Bronchial epithelial cell (primary cell): ENCODE results near the gene B4GAT1. TPM values are rescaled to one million over a fixed set of nuclear protein-coding genes. Genes with fewer than 3 reads are reported as not detected.

Experiments
- DNase-seq: peaks from one replicate; pipeline ENCODE4 v3.0.0-alpha.2; 2010; ENCODE audit warnings: low read depth
- FAIRE-seq: peaks from 2 replicates; lab custom pipeline; 2011; peaks lifted over from hg19 to GRCh38; lab: Jason Lieb, UNC
- H3K27me3 ChIP-seq: 2 replicates; pipeline ENCODE4 v1.5.1; 2011; ENCODE audit warnings: low read length; ENCODE audit not compliant: control insufficient read depth, insufficient read depth
- H3K36me3 ChIP-seq: 2 replicates; pipeline ENCODE4 v1.5.1; 2011; ENCODE audit warnings: low read length; ENCODE audit not compliant: control insufficient read depth, insufficient read depth
- H3K4me3 ChIP-seq: 2 replicates; pipeline ENCODE4 v1.5.1; 2011; ENCODE audit warnings: mild to moderate bottlenecking, low read depth, low read length, control low read depth
- CTCF ChIP-seq: IDR thresholded peaks from 2 replicates; pipeline ENCODE4 v1.5.1; 2011; ENCODE audit warnings: mild to moderate bottlenecking, moderate library complexity, low read length, control low read depth, inconsistent platforms; ENCODE audit not compliant: insufficient read depth, severe bottlenecking
- total RNA-seq: library from RNA; depleted of rRNA; stranded (reverse); fragments of >200 nt; gene quantifications from 2 replicates; pipeline ENCODE4 v1.2.1, GENCODE V29; 2014

The B4GAT1 gene
- total RNA-seq, 1 donor from 2014 or later, result 10.8 TPM

GRCh38 chr11:66326261-66327111, 20.9 kb downstream of the B4GAT1 start:
- no peak for TF ChIP-seq CTCF
- Histone ChIP-seq H3K27me3 (no peaks in the 10 kb centered on the region), H3K36me3 (peaks cover under 1% of the 10 kb centered on the region), H3K4me3 (no peak overlapping the region)
- DNase-seq, result no peak
- no peak for FAIRE-seq

GRCh38 chr11:66325263-66325671, 22.2 kb downstream of the B4GAT1 start:
- FAIRE-seq, result peak; percentile 91
- no peaks in the 10 kb centered on the region for H3K27me3 ChIP-seq
- DNase-seq, result no peak
- H3K4me3 ChIP-seq, result no peak overlapping the region
- TF ChIP-seq CTCF, result no peak
- H3K36me3 ChIP-seq, result no peaks in the 10 kb centered on the region

- Histone ChIP-seq H3K4me3 (no peak overlapping the region), H3K27me3 (no peaks in the 10 kb centered on the region), H3K36me3 (no peaks in the 10 kb centered on the region)
- DNase-seq (no peak), FAIRE-seq (no peak)
- TF ChIP-seq CTCF, result no peak
Measured at GRCh38 chr11:66324664-66325063, 22.8 kb downstream of the B4GAT1 start.

GRCh38 chr11:66323684-66324083, 23.7 kb downstream of the B4GAT1 start:
- DNase-seq, result no peak
- no peak for FAIRE-seq
- no peak for TF ChIP-seq CTCF
- Histone ChIP-seq H3K4me3 (no peak overlapping the region), H3K36me3 (no peaks in the 10 kb centered on the region), H3K27me3 (no peaks in the 10 kb centered on the region)

GRCh38 chr11:66322732-66323427, 24.5 kb downstream of the B4GAT1 start:
- no peak for DNase-seq
- no peak overlapping the region for H3K4me3 ChIP-seq
- FAIRE-seq, result no peak
- no peaks in the 10 kb centered on the region for H3K27me3 ChIP-seq
- H3K36me3 ChIP-seq, result no peaks in the 10 kb centered on the region
- TF ChIP-seq CTCF, result no peak
